ENCODE data around the gene ALOXE3.

GRCh38 chr17:8076502-8077266 lies 41.6 kb downstream of the ALOXE3 start:
- TF ChIP-seq POLR2AphosphoS5 (IDR thresholded peaks at IDR 0.05; ENCODE audit: low read depth, low read length) (no peak), TAF1 (IDR thresholded peaks at IDR 0.05; ENCODE audit: borderline replicate concordance, insufficient read depth, low read length) (no peak), REST (IDR thresholded peaks at IDR 0.05; ENCODE audit: insufficient read depth in 1 of 2, low read depth in 2 of 2, low read length in 2 of 2) (no peak)

All from PFSK-1 (cell line).